Right atrium auricular region (tissue), 2 donors: ENCODE data around the gene CLDN34. TPM values are rescaled to one million over a fixed set of nuclear protein-coding genes. Genes with fewer than 3 reads are reported as not detected.

Experiments used
- DNase-seq: peaks from one replicate; pipeline ENCODE4 v3.0.0-alpha.2; 2019; ENCODE audit warnings: low spot score
- H3K27ac ChIP-seq, 2 donors: fragments of 200-600 bp; sonication (generic); 1 replicate in 1 of 2; 2 replicates in 1 of 2; pipeline ENCODE4 v1.5.1; 2016 to 2019
- H3K27me3 ChIP-seq, 2 donors: fragments of 200-600 bp; sonication (generic); one replicate each; pipeline versions ENCODE4 v1.5.1 to v1.6.0; 2017 to 2019
- H3K36me3 ChIP-seq: fragments of 200-600 bp; sonication (generic); one replicate; pipeline ENCODE4 v1.5.1; 2016
- H3K4me1 ChIP-seq, 2 donors: fragments of 200-600 bp; sonication (generic); one replicate each; pipeline versions ENCODE4 v1.5.1 to v1.6.0; 2017 to 2019
- H3K4me3 ChIP-seq, 2 donors: fragments of 200-600 bp; sonication (generic); 1 replicate in 1 of 2; 2 replicates in 1 of 2; pipeline ENCODE4 v1.5.1; 2017 to 2019; ENCODE audit warnings: mild to moderate bottlenecking in 1 of 2, moderate library complexity in 1 of 2
- H3K9me3 ChIP-seq, 2 donors: fragments of 200-600 bp; sonication (generic); one replicate each; pipeline ENCODE4 v1.5.1; 2019
- total RNA-seq, 2 donors: library from RNA; depleted of rRNA; stranded (reverse); fragments of >200 nt; gene quantifications; one replicate each; pipeline ENCODE4 v1.1.0, GENCODE V29; 2016
- TF ChIP-seq, protein P1 (sequence below), 2 donors: fragments of 200-600 bp; sonication (generic); IDR thresholded peaks; one replicate each; pipeline ENCODE4 v1.5.1; 2019; ENCODE audit warnings: antibody characterized with exemption in 2 of 2

Gene CLDN34
- total RNA-seq, 2 donors from 2014 or later, result not detected

DNA sequence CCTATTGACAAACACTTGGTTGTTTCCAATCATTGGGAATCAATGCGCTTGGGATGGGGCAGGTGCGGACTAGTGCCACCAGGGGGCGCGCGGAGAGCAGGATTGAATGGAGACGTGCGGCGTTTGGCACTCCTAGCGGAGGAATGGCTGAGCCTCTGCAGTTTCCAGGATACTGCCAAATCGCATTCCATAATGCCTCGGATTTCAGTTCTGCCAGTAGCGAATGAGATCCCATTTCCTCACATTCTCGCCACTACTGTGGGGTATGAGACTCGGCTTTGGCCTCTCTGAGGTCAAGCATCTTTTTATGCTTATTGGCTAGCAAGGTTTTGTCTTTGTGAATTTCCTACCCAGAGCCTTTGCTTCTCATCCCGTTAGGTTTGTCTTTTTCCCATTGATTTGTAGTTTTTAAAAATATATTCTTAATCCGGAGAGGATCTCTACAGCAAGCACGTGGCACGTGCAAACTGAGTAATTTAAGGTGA is 28.7 kb downstream of the CLDN34 start:
- H3K4me1 ChIP-seq, result no peaks in the 10 kb centered on the region
- TF ChIP-seq, protein P1, sequence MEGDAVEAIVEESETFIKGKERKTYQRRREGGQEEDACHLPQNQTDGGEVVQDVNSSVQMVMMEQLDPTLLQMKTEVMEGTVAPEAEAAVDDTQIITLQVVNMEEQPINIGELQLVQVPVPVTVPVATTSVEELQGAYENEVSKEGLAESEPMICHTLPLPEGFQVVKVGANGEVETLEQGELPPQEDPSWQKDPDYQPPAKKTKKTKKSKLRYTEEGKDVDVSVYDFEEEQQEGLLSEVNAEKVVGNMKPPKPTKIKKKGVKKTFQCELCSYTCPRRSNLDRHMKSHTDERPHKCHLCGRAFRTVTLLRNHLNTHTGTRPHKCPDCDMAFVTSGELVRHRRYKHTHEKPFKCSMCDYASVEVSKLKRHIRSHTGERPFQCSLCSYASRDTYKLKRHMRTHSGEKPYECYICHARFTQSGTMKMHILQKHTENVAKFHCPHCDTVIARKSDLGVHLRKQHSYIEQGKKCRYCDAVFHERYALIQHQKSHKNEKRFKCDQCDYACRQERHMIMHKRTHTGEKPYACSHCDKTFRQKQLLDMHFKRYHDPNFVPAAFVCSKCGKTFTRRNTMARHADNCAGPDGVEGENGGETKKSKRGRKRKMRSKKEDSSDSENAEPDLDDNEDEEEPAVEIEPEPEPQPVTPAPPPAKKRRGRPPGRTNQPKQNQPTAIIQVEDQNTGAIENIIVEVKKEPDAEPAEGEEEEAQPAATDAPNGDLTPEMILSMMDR (IDR thresholded peaks at IDR 0.05), result peak; percentile 91 to 92
- no peaks in the 10 kb centered on the region for H3K27me3 ChIP-seq
- H3K27ac ChIP-seq, result no peak overlapping the region
- H3K9me3 ChIP-seq, result no peaks in the 10 kb centered on the region
- H3K4me3 ChIP-seq, result no peak overlapping the region
- DNase-seq, result peak; percentile 90
- H3K36me3 ChIP-seq, result no peaks in the 10 kb centered on the region

DNA sequence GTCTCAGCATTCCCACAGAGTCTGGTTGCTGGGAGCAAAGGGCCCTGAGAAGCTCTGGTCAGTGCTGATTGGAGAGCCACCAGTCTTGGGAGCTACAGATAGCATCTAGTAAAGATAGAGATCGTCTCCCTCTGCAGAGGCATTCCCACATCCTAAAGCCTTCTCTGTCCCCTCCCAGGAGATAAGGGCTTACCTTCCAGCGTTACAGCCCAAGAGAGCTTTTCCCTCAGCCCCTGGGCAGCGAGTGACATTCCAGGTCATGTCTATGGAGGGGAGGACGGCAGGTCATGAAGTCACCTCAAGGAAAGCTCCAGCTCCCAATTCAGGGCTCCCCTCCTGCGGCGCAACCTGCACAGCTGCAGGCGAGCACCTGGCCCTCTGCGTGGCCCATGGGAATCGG is 29.9 kb downstream of the CLDN34 start:
- Histone ChIP-seq H3K4me3 (no peak overlapping the region), H3K36me3 (no peaks in the 10 kb centered on the region), H3K4me1 (no peaks in the 10 kb centered on the region), H3K9me3 (no peaks in the 10 kb centered on the region), H3K27ac (no peak overlapping the region), H3K27me3 (no peaks in the 10 kb centered on the region)
- no peak for DNase-seq
- TF ChIP-seq, protein P1 (IDR thresholded peaks at IDR 0.05), result no peak

DNA sequence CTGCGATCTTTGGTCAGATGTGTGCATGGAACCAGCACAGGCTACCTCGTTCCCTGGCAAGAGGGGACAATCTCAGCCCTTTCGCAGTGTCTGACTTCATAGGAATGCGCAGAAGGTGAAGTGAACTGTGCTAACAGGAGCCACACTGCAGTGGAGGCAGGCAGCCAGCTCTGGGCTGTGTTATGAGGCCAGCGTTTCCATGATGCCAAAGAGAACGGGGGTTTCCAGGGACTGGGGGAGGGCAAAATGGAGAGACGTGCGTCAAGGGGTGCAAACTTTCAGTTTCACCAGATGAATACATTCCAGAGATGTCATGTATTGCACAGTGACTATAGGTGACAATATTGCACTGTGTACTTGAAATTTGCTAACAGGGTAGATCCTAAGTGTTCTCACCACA is 30.4 kb downstream of the CLDN34 start:
- no peak for DNase-seq
- Histone ChIP-seq H3K36me3 (no peaks in the 10 kb centered on the region), H3K27me3 (no peaks in the 10 kb centered on the region), H3K27ac (no peak overlapping the region), H3K4me3 (no peak overlapping the region), H3K9me3 (no peaks in the 10 kb centered on the region), H3K4me1 (no peaks in the 10 kb centered on the region)
- TF ChIP-seq, protein P1 (IDR thresholded peaks at IDR 0.05), result no peak

DNA sequence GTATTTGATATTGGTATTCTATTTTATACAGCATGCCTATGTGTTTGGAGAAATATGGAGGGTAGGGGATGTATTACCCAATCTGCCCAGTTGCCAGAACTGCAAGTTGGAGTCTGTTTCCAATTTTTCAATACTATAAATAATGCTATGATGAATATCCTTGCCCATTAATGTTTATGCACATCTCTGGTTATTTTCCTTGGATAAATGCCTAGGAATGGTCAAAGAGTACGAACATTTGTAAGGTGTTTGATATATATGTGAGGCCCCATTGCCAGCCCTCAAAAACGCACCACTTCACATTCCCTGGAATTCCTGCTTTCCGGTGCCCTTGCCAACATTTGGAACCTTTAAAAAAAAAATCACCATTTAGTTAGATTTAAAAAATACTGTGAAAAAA is 34.3 kb downstream of the CLDN34 start:
- Histone ChIP-seq H3K4me1 (no peaks in the 10 kb centered on the region), H3K27ac (no peak overlapping the region), H3K36me3 (no peaks in the 10 kb centered on the region), H3K4me3 (no peak overlapping the region), H3K9me3 (no peaks in the 10 kb centered on the region), H3K27me3 (no peaks in the 10 kb centered on the region)
- no peak for DNase-seq
- TF ChIP-seq, protein P1 (IDR thresholded peaks at IDR 0.05), result no peak

DNA sequence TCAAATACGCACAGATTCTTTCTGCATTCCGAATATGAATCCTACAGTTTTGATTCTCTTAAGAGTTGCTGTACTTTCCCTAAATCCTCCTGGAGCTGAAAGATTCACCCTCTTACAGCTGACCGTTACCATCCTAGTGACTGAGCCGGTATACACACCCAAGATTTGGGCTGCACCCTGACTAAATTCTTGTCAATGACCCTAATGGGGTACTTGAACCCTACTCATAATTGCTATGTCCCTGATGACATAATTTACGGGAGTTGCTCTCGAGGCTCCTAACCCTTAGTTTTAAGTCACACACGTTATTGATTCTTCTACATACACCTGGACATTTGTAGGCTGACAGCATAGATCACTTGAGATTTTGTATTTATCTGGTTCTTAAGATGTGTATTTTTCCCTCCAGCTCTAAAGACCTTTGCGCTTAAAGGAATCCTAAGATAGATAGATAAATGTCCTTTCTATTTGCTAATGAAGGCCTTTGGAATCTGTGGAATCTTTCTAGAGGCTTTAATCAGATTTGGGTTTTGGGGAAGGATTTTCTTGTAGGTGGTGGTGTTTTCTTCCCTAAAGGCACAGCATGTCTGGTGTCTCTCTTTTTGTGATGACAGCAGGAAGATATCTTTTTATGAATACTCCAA is 37.8 kb downstream of the CLDN34 start:
- H3K27me3 ChIP-seq, result no peaks in the 10 kb centered on the region
- H3K36me3 ChIP-seq, result no peaks in the 10 kb centered on the region
- no peaks in the 10 kb centered on the region for H3K9me3 ChIP-seq
- H3K4me1 ChIP-seq, result peaks cover 0 to 6% of the 10 kb centered on the region in 2 donors
- TF ChIP-seq, protein P1 (IDR thresholded peaks at IDR 0.05), result no peak
- DNase-seq, result no peak
- H3K27ac ChIP-seq, result no peak overlapping the region
- H3K4me3 ChIP-seq, result no peak overlapping the region

DNA sequence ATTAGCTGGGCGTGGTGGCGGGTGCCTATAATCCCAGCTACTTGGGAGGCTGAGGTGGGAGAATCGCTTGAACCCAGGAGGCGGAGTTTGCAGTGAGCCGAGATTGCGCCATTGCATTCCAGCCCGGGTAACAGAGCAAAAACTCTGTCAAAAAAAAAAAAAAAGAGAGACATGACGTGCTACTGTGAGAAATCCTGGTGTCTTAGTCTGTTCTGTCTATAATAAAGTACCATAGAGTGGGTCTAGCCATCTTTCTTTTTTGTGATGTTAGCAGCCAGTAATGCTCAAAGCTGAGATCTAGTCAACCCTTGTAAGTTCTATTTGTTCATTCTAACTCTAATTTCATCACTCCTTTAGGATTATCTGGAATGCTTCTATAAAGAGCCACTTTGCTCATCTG is 38.9 kb downstream of the CLDN34 start:
- Histone ChIP-seq H3K4me3 (no peak overlapping the region), H3K9me3 (no peaks in the 10 kb centered on the region), H3K4me1 (peaks cover 0 to 10% of the 10 kb centered on the region in 2 donors), H3K36me3 (no peaks in the 10 kb centered on the region), H3K27ac (no peak overlapping the region), H3K27me3 (no peaks in the 10 kb centered on the region)
- no peak for DNase-seq
- TF ChIP-seq, protein P1 (IDR thresholded peaks at IDR 0.05), result no peak
